K562 (cell line): ENCODE data around the gene ZNF814. TPM values are rescaled to one million over a fixed set of nuclear protein-coding genes. Genes with fewer than 3 reads are reported as not detected.
"Not testable (repeated sequence)": the region's sequence is repeated elsewhere in the genome, so short reads cannot be mapped to it uniquely, and the experiment has no call there.

Experiments
- ASH1L ChIP-seq: fragments of 450-650 bp; IDR thresholded peaks from 2 replicates; pipeline ENCODE4 v1.6.1; 2018; ENCODE audit warnings: borderline replicate concordance, mild to moderate bottlenecking, low read depth; ENCODE audit not compliant: partially characterized antibody
- ATF7 ChIP-seq: fragments of 450-650 bp; IDR thresholded peaks from 2 replicates; pipeline ENCODE4 v1.7.1; 2014; ENCODE audit warnings: mild to moderate bottlenecking, moderate library complexity
- CTBP1 ChIP-seq: fragments of 450-650 bp; IDR thresholded peaks from 2 replicates; pipeline ENCODE4 v1.6.1; 2016; ENCODE audit warnings: borderline replicate concordance
- FOS ChIP-seq: IDR thresholded peaks from 3 replicates; pipeline ENCODE4 v1.6.1; 2011; ENCODE audit not compliant: insufficient read length; ENCODE audit errors: extremely low read depth
- GABPB1 ChIP-seq: sonication (generic); formaldehyde crosslinking; IDR thresholded peaks from 2 replicates; pipeline ENCODE4 v1.8.0; 2022; ENCODE audit warnings: mild to moderate bottlenecking, missing genetic modification reagents
- HDAC2 ChIP-seq: fragments of 450-650 bp; IDR thresholded peaks from 2 replicates; pipeline ENCODE4 v1.6.1; 2016; ENCODE audit warnings: mild to moderate bottlenecking
- KLF13 ChIP-seq: fragments of 450-650 bp; IDR thresholded peaks from 2 replicates; pipeline ENCODE4 v1.6.1; 2016; ENCODE audit warnings: missing genetic modification characterization, low read depth, mild to moderate bottlenecking, missing compliant biosample characterization, moderate library complexity, borderline replicate concordance
- RAD21 ChIP-seq, 2 experiments: fragments of 250-450 bp in 1 of 2; fragments of 450-650 bp in 1 of 2; sonication (Bioruptor Pico) in 1 of 2; formaldehyde crosslinking in 1 of 2; IDR thresholded peaks in 1 of 2; conservative IDR thresholded peaks in 1 of 2; 2 replicates each; pipeline versions ENCODE4 v1.4.0 to v1.8.0; 2020 to 2022; ENCODE audit warnings: mild to moderate bottlenecking in 2 of 2, moderate library complexity in 1 of 2
- SRF ChIP-seq, 2 experiments: fragments of 250-450, 450-650 bp in 1 of 2; sonication (Bioruptor Pico) in 1 of 2; sonication (generic) in 1 of 2; formaldehyde crosslinking; IDR thresholded peaks; 2 replicates each; pipeline versions ENCODE4 v1.5.0 to v1.5.1; 2020 to 2022; ENCODE audit warnings: mild to moderate bottlenecking in 1 of 2, missing genetic modification reagents in 1 of 2
- SUPT5H ChIP-seq: fragments of 450-650 bp; IDR thresholded peaks from 2 replicates; pipeline ENCODE4 v1.6.1; 2016
- TOE1 ChIP-seq, 2 experiments: fragments of 450-650 bp in 1 of 2; sonication (generic) in 1 of 2; formaldehyde crosslinking in 1 of 2; IDR thresholded peaks; 2 replicates each; pipeline versions ENCODE4 v1.7.1 to v1.8.0; 2016 to 2022; ENCODE audit warnings: borderline replicate concordance in 2 of 2, mild to moderate bottlenecking in 2 of 2, antibody characterized with exemption in 1 of 2, inconsistent platforms in 1 of 2, low read depth in 1 of 2, missing genetic modification reagents in 1 of 2, moderate library complexity in 1 of 2
- ZFX ChIP-seq: sonication (generic); formaldehyde crosslinking; IDR thresholded peaks from 2 replicates; pipeline ENCODE4 v1.8.0; 2022; ENCODE audit warnings: mild to moderate bottlenecking, missing genetic modification reagents, moderate library complexity
- ZNF143 ChIP-seq: sonication (generic); formaldehyde crosslinking; IDR thresholded peaks from 2 replicates; pipeline ENCODE4 v1.9.0; 2022; ENCODE audit warnings: mild to moderate bottlenecking, missing genetic modification reagents
- ZNF24 ChIP-seq: fragments of 450-650 bp; IDR thresholded peaks from 2 replicates; pipeline ENCODE4 v1.6.1; 2016
- polyA plus RNA-seq, 8 experiments: library from polyadenylated mRNA; depleted of rRNA in 4 of 8; stranded (reverse) in 5 of 8; unstranded in 3 of 8; fragments of >200 nt; fragmentation: Nextera tagmentation in 2 of 8; fragmentation: Illumina TruSeq in 1 of 8; extraction: Ambion mirVana in 2 of 8; extraction: Trizol in 1 of 8; gene quantifications; 2 replicates each; pipeline versions ENCODE4 v1.2.1 to v1.2.3, GENCODE V29; 2011 to 2014; ENCODE audit warnings: inconsistent platforms in 1 of 8, missing spikeins in 1 of 8
- total RNA-seq, 7 experiments: library from RNA; depleted of rRNA in 6 of 7; stranded (reverse); fragments of >200 nt in 6 of 7; fragmentation: Illumina TruSeq in 2 of 7; extraction: Trizol in 2 of 7; gene quantifications; 2 replicates each; pipeline versions ENCODE4 v1.2.1 to v1.2.3, GENCODE V29; 2011 to 2021; ENCODE audit warnings: low replicate concordance in 1 of 7
- TF ChIP-seq, protein P1 (sequence below): sonication (generic); formaldehyde crosslinking; IDR thresholded peaks from 2 replicates; pipeline ENCODE4 v1.9.0; 2022; ENCODE audit warnings: mild to moderate bottlenecking, missing genetic modification reagents
- TF ChIP-seq, protein P2 (sequence below): fragments of 250-450 bp; sonication (Bioruptor Pico); IDR thresholded peaks from 2 replicates; pipeline ENCODE4 v1.4.0; 2020; ENCODE audit warnings: mild to moderate bottlenecking
- TF ChIP-seq, protein P3 (sequence below): fragments of 200-800 bp; sonication (Bioruptor generic); IDR thresholded peaks from 2 replicates; pipeline ENCODE4 v1.6.1; 2017; ENCODE audit warnings: missing genetic modification characterization, missing compliant biosample characterization
- TF ChIP-seq, protein P4 (sequence below): fragments of 450-650 bp; IDR thresholded peaks from 2 replicates; pipeline ENCODE4 v1.6.1; 2016; ENCODE audit warnings: antibody characterized with exemption
- TF ChIP-seq, protein P5 (sequence below), 2 experiments: fragments of 450-650 bp; conservative IDR thresholded peaks; 2 replicates each; pipeline ENCODE4 v1.6.1; 2017; ENCODE audit warnings: mild to moderate bottlenecking in 2 of 2, moderate library complexity in 2 of 2

Gene ZNF814
- total and polyA plus RNA-seq, 9 of the 15 experiments (the other 6 are each of a cell fraction or from before 2014, with no cell fraction given), result 0.42 to 3.5 (median 1.9) TPM

DNA sequence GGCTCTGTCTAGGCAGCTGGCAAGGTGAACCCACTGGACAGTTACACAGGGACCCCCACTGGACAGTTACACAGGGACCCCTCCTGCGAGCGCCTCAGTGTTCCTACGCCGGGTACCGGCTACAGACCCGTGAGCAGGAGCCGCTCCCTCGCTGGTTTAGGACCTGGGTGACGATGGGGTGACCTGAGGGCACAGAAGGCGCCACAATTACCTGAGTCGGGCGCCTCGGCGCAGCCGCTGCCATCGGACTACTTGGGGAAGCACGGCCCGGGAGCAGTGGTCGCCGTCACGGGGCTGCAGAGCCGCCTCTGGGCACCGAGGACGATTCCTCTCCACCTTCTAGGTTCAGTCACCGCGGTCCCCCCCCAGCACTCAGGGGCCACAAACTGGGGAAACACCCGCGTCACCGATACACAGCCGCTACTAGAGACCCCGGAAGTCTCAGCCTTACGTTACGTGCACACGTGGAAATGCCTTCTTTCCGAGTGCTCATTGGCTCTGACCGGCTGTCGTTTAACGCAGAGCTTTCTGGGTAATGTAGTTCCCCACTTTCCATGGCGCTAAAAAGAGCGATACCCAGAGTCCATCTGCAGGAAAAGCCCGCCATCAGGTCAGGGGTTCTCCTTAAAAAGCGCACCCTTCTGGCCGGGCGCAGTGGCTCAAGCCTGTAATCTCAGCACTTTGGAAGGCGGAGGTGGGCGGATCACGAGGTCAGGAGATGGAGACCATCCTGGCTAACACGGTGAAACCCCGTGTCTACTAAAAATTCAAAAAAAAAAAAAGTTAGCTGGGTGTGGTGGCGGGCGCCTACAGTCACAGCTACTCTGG lies 27.5 kb upstream of the ZNF814 start, which contains the start of gene ZNF417 (continued):
- TF ChIP-seq FOS (peak; percentile 52), HDAC2 (0 out of 2 replicates have a peak, but pooled peaks have one; percentile 35), CTBP1 (peak; percentile 92), KLF13 (tag) (peak; percentile 68; the same call in 1 of the 2 replicates), ASH1L (peak; percentile 73), ZNF143 (CRISPR knock-in tag) (peak; percentile 90), ATF7 (peak; percentile 81), ZFX (peak; percentile 46; the same call in 1 of the 2 replicates), SUPT5H (peak; percentile 54), GABPB1 (peak; percentile 88), ZNF24 (peak; percentile 14; the same call in 1 of the 2 replicates), SRF (CRISPR knock-in tag; IDR thresholded peaks at IDR 0.05) (peak in 1 of 2 experiments; percentile 41; a peak in 2 of 4 replicates), RAD21 (CRISPR knock-in tag; conservative IDR thresholded peaks at IDR 0.05 in 1 of 2, IDR thresholded peaks at IDR 0.05 in 1 of 2) (peak; percentile 11 to 55; a peak in 2 of 4 replicates), TOE1 (IDR thresholded peaks at IDR 0.05; ENCODE audit: borderline replicate concordance) (peak; percentile 65; the same call in 1 of the 2 replicates)
- TF ChIP-seq, protein P1, sequence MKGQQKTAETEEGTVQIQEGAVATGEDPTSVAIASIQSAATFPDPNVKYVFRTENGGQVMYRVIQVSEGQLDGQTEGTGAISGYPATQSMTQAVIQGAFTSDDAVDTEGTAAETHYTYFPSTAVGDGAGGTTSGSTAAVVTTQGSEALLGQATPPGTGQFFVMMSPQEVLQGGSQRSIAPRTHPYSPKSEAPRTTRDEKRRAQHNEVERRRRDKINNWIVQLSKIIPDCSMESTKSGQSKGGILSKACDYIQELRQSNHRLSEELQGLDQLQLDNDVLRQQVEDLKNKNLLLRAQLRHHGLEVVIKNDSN (CRISPR knock-in tag), result peak; percentile 56
- TF ChIP-seq, protein P2, sequence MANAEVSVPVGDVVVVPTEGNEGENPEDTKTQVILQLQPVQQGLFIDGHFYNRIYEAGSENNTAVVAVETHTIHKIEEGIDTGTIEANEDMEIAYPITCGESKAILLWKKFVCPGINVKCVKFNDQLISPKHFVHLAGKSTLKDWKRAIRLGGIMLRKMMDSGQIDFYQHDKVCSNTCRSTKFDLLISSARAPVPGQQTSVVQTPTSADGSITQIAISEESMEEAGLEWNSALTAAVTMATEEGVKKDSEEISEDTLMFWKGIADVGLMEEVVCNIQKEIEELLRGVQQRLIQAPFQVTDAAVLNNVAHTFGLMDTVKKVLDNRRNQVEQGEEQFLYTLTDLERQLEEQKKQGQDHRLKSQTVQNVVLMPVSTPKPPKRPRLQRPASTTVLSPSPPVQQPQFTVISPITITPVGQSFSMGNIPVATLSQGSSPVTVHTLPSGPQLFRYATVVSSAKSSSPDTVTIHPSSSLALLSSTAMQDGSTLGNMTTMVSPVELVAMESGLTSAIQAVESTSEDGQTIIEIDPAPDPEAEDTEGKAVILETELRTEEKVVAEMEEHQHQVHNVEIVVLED, result peak; percentile 99
- TF ChIP-seq, protein P3, sequence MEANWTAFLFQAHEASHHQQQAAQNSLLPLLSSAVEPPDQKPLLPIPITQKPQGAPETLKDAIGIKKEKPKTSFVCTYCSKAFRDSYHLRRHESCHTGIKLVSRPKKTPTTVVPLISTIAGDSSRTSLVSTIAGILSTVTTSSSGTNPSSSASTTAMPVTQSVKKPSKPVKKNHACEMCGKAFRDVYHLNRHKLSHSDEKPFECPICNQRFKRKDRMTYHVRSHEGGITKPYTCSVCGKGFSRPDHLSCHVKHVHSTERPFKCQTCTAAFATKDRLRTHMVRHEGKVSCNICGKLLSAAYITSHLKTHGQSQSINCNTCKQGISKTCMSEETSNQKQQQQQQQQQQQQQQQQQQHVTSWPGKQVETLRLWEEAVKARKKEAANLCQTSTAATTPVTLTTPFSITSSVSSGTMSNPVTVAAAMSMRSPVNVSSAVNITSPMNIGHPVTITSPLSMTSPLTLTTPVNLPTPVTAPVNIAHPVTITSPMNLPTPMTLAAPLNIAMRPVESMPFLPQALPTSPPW, result peak; percentile 50
- TF ChIP-seq, protein P4, sequence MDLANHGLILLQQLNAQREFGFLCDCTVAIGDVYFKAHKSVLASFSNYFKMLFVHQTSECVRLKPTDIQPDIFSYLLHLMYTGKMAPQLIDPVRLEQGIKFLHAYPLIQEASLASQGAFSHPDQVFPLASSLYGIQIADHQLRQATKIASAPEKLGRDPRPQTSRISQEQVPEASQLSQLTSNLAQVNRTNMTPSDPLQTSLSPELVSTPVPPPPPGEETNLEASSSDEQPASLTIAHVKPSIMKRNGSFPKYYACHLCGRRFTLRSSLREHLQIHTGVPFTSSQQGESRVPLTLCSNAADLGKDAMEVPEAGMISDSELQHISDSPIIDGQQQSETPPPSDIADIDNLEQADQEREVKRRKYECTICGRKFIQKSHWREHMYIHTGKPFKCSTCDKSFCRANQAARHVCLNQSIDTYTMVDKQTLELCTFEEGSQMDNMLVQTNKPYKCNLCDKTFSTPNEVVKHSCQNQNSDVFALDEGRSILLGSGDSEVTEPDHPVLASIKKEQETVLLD, result peak; percentile 95
- TF ChIP-seq, protein P5, sequence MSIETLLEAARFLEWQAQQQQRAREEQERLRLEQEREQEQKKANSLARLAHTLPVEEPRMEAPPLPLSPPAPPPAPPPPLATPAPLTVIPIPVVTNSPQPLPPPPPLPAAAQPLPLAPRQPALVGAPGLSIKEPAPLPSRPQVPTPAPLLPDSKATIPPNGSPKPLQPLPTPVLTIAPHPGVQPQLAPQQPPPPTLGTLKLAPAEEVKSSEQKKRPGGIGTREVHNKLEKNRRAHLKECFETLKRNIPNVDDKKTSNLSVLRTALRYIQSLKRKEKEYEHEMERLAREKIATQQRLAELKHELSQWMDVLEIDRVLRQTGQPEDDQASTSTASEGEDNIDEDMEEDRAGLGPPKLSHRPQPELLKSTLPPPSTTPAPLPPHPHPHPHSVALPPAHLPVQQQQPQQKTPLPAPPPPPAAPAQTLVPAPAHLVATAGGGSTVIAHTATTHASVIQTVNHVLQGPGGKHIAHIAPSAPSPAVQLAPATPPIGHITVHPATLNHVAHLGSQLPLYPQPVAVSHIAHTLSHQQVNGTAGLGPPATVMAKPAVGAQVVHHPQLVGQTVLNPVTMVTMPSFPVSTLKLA (conservative IDR thresholded peaks at IDR 0.05), result peak; percentile 78 to 86
- not testable (repeated sequence) for TF ChIP-seq TOE1 (CRISPR knock-in tag; IDR thresholded peaks at IDR 0.05; ENCODE audit: borderline replicate concordance, low read depth)
